ENCODE results near the gene BAIAP2.

BAIAP2 gene

GRCh38 chr17:81034779-81035520, at the start of gene BAIAP2:
BAIAP2 (plus strand) TSS chr17:81035151; CDS start chr17:81035255, 104 bp downstream.
- peak; percentile 51 to 90 for DNase-seq

GRCh38 chr17:80986046-80986445, 48.9 kb upstream of the BAIAP2 start:
- DNase-seq, result no peak

- no peak for DNase-seq
Observed at GRCh38 chr17:80986816-80987475, 48.0 kb upstream of the BAIAP2 start.

- no peak for DNase-seq
Observed at GRCh38 chr17:80987941-80988461, 47.0 kb upstream of the BAIAP2 start.

GRCh38 chr17:80989586-80989913, 45.4 kb upstream of the BAIAP2 start:
- DNase-seq, result no peak

GRCh38 chr17:80990921-80991644, 43.9 kb upstream of the BAIAP2 start:
- DNase-seq, result no peak

- peak in 1 of 2 experiments; percentile 58 for DNase-seq
Observed at GRCh38 chr17:80991645-80992076, 43.3 kb upstream of the BAIAP2 start, which contains the start of gene CHMP6. CHMP6 (plus strand) TSS chr17:80991841; CDS start chr17:80991919, 78 bp downstream.

- DNase-seq, result no peak
Observed at GRCh38 chr17:80992077-80992947, 42.6 kb upstream of the BAIAP2 start.

- no peak for DNase-seq
Observed at GRCh38 chr17:80992948-80993624, 41.9 kb upstream of the BAIAP2 start.

GRCh38 chr17:80995131-80995530, 39.8 kb upstream of the BAIAP2 start:
- no peak for DNase-seq

GRCh38 chr17:80996422-80997305, 38.3 kb upstream of the BAIAP2 start:
- no peak for DNase-seq

- no peak for DNase-seq
Observed at GRCh38 chr17:80997424-80998117, 37.4 kb upstream of the BAIAP2 start.

GRCh38 chr17:80998118-80998747, 36.7 kb upstream of the BAIAP2 start:
- no peak for DNase-seq

GRCh38 chr17:80998748-80999535, 36.0 kb upstream of the BAIAP2 start:
- DNase-seq, result no peak

- no peak for DNase-seq
Observed at GRCh38 chr17:80999536-81000333, 35.2 kb upstream of the BAIAP2 start.

- no peak for DNase-seq
Observed at GRCh38 chr17:81000334-81000630, 34.7 kb upstream of the BAIAP2 start.

- no peak for DNase-seq
Observed at GRCh38 chr17:81000631-81001357, 34.2 kb upstream of the BAIAP2 start.

Data from SW 1271 (cell line).